Inflammatory macrophage treated with lipopolysaccharide for 1 hour (primary cell): ENCODE results near the gene UVRAG.

Source experiments
- DNase-seq, 2 donors: peaks; one replicate each; pipeline ENCODE4 v3.0.0-alpha.2; 2020 to 2022

UVRAG gene

GRCh38 chr11:76181371-76181770, 366.4 kb downstream of the UVRAG start:
- no peak for DNase-seq

GRCh38 chr11:76184551-76184993, 369.6 kb downstream of the UVRAG start:
- DNase-seq: no peak

- DNase-seq: no peak
Observed at GRCh38 chr11:76185511-76185910, 370.5 kb downstream of the UVRAG start.

- DNase-seq: no peak
Observed at GRCh38 chr11:76185931-76186401, 371.0 kb downstream of the UVRAG start.

- no peak for DNase-seq
Observed at GRCh38 chr11:76186776-76187279, 371.8 kb downstream of the UVRAG start.

GRCh38 chr11:76188873-76189272, 373.9 kb downstream of the UVRAG start:
- no peak for DNase-seq

GRCh38 chr11:76189682-76190081, 374.7 kb downstream of the UVRAG start:
- DNase-seq: no peak

- no peak for DNase-seq
Observed at GRCh38 chr11:76190376-76190775, 375.4 kb downstream of the UVRAG start.
